HUES48 (cell line): Measurements from ENCODE around the gene MCF2L2.
"Not testable (repeated sequence)": the region's sequence is repeated elsewhere in the genome, so short reads cannot be mapped to it uniquely, and the experiment has no call there.

Experiments
- H3K27ac ChIP-seq: one replicate; pipeline ENCODE4 v1.7.0; 2013; ENCODE audit warnings: low read depth, low read length, inconsistent platforms
- H3K27me3 ChIP-seq: 2 replicates; pipeline ENCODE4 v1.6.1; 2013; ENCODE audit warnings: mild to moderate bottlenecking, low read length; ENCODE audit not compliant: control insufficient read depth, insufficient read depth
- H3K36me3 ChIP-seq: 2 replicates; pipeline ENCODE4 v1.6.1; 2013; ENCODE audit warnings: low read length; ENCODE audit not compliant: control insufficient read depth, insufficient read depth
- H3K4me1 ChIP-seq: 2 replicates; pipeline ENCODE4 v1.6.1; 2013; ENCODE audit warnings: mild to moderate bottlenecking, low read length; ENCODE audit not compliant: control insufficient read depth, insufficient read depth
- H3K4me3 ChIP-seq: 2 replicates; pipeline ENCODE4 v1.5.1; 2013; ENCODE audit warnings: mild to moderate bottlenecking, low read depth, low read length
- H3K9ac ChIP-seq: 2 replicates; pipeline ENCODE4 v1.6.1; 2013; ENCODE audit warnings: mild to moderate bottlenecking, low read depth, low read length, moderate library complexity
- H3K9me3 ChIP-seq: 2 replicates; pipeline ENCODE4 v1.6.1; 2013; ENCODE audit warnings: low read length; ENCODE audit not compliant: control insufficient read depth, insufficient read depth

MCF2L2 gene

DNA sequence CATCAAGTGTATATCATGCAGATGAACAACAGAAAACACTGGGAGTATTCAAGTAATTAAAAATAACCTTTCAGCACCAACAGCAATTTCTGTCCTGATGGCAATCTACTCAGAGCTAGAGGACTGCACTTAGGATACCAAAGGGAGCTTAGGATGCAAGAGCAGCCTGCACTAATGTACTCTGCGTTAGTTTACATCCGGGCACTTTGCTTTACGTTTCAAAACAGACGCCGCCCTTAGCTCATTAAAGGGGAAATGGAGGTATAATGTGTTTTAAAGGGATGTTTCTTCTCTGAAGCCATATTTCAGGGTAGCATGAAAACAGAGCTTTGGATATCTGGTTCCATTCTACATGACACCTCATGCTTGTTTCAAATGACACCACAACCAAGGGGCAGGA is 189.4 kb downstream of the MCF2L2 start:
- no peaks in the 10 kb centered on the region for H3K27me3 ChIP-seq
- no peaks in the 10 kb centered on the region for H3K36me3 ChIP-seq
- H3K9ac ChIP-seq, result no peak overlapping the region
- no peaks in the 10 kb centered on the region for H3K4me1 ChIP-seq
- no peak overlapping the region for H3K27ac ChIP-seq
- H3K4me3 ChIP-seq, result no peak overlapping the region
- peaks cover 12% of the 10 kb centered on the region for H3K9me3 ChIP-seq

- Histone ChIP-seq H3K9ac (no peak overlapping the region), H3K4me1 (no peaks in the 10 kb centered on the region), H3K9me3 (no peaks in the 10 kb centered on the region), H3K4me3 (no peak overlapping the region), H3K27ac (no peak overlapping the region), H3K36me3 (no peaks in the 10 kb centered on the region), H3K27me3 (no peaks in the 10 kb centered on the region)
Observed at GRCh38 chr3:183233966-183234365, 194.5 kb downstream of the MCF2L2 start.

- H3K4me1 ChIP-seq, result no peaks in the 10 kb centered on the region
- no peak overlapping the region for H3K9ac ChIP-seq
- no peaks in the 10 kb centered on the region for H3K27me3 ChIP-seq
- no peak overlapping the region for H3K27ac ChIP-seq
- no peaks in the 10 kb centered on the region for H3K36me3 ChIP-seq
- no peaks in the 10 kb centered on the region for H3K9me3 ChIP-seq
- no peak overlapping the region for H3K4me3 ChIP-seq
Observed at GRCh38 chr3:183230826-183231225, 197.6 kb downstream of the MCF2L2 start.

- not testable (repeated sequence) for H3K36me3 ChIP-seq, H3K27me3 ChIP-seq, H3K9ac ChIP-seq, H3K9me3 ChIP-seq, H3K4me1 ChIP-seq, H3K27ac ChIP-seq, H3K4me3 ChIP-seq
Observed at GRCh38 chr3:183230251-183230650, 198.2 kb downstream of the MCF2L2 start.

- H3K4me1 ChIP-seq, result no peaks in the 10 kb centered on the region
Observed at GRCh38 chr3:183229178-183229577, 199.2 kb downstream of the MCF2L2 start.

GRCh38 chr3:183227586-183227985 is 200.8 kb downstream of the MCF2L2 start:
- no peaks in the 10 kb centered on the region for H3K4me1 ChIP-seq
- H3K27me3 ChIP-seq, result no peaks in the 10 kb centered on the region
- no peak overlapping the region for H3K27ac ChIP-seq
- no peaks in the 10 kb centered on the region for H3K36me3 ChIP-seq
- H3K4me3 ChIP-seq, result no peak overlapping the region
- H3K9me3 ChIP-seq, result no peaks in the 10 kb centered on the region
- H3K9ac ChIP-seq, result no peak overlapping the region

More at GRCh38 chr3:183229178-183229577, 199.2 kb downstream of the MCF2L2 start:
- Histone ChIP-seq H3K4me3 (no peak overlapping the region), H3K9ac (no peak overlapping the region), H3K36me3 (no peaks in the 10 kb centered on the region), H3K27me3 (no peaks in the 10 kb centered on the region), H3K9me3 (no peaks in the 10 kb centered on the region), H3K27ac (no peak overlapping the region)

DNA sequence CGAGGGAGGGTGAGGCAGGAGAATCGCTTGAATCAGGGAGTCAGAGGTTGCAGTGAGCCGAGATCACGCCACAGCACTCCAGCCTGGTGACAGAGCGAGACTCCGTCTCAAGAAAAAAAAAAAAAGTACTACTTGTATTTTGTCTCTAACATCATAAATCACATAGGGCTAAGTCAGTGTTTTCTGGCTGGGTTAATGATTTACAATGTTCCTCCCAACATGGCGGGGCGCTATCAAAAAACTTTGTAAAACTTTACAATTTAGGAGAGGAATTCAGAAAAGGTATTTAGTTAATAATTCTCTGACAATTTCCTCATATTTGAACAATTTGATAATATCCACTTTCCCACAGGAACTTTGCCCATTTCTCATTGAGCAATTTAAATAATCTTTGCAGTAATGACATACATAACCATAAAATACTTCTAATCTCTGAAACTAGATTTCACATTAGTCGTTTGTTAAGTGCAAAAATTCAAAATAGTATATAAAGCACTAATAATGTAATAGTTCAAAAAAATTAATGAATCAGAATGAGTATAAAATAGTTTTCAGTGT is 202.0 kb downstream of the MCF2L2 start:
- no peaks in the 10 kb centered on the region for H3K36me3 ChIP-seq
- H3K27me3 ChIP-seq, result no peaks in the 10 kb centered on the region
- H3K4me1 ChIP-seq, result no peaks in the 10 kb centered on the region
- no peak overlapping the region for H3K4me3 ChIP-seq
- no peaks in the 10 kb centered on the region for H3K9me3 ChIP-seq
- no peak overlapping the region for H3K9ac ChIP-seq
- H3K27ac ChIP-seq, result no peak overlapping the region

DNA sequence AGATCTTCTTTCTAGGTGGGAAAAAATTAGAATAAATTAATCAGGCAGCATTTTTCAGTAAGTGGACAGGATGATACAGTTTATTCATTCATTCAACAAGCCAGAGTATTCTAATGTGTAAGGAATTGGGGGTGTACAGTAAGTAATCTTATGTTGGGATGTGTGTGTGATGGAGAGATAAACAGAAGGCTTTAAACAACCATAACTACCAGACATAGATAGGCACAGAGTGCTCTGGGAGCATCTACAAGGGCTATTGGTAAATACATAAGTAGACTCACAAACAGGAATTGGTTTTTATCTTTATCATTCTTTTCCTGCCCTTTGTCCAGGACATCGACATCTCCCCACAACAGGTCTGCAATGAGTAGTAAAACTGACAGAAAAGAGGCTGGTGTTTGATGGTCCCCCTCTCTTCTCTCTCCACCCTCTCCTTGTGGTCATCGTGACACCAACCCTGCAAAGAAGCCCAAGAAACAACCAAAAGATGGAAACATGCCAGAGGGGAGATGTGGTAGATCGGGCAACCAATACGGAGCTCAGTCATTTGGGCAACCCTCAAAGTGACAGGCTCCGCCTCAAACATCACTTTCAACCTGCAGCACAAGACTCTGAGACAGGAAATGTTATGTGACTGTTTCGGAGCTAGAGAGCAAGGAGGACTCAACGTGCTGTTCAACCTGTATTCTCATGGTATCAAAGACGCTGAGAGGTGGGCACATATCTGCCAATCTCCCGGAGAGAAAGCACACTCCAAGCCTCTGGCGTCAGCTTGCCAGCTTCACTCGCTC is 204.0 kb downstream of the MCF2L2 start:
- H3K27ac ChIP-seq, result no peak overlapping the region
- H3K4me3 ChIP-seq, result no peak overlapping the region
- no peaks in the 10 kb centered on the region for H3K9me3 ChIP-seq
- H3K4me1 ChIP-seq, result no peaks in the 10 kb centered on the region
- H3K9ac ChIP-seq, result no peak overlapping the region
- H3K27me3 ChIP-seq, result no peaks in the 10 kb centered on the region
- H3K36me3 ChIP-seq, result no peaks in the 10 kb centered on the region

- Histone ChIP-seq H3K36me3 (no peaks in the 10 kb centered on the region), H3K4me3 (no peak overlapping the region), H3K27ac (no peak overlapping the region), H3K27me3 (no peaks in the 10 kb centered on the region), H3K9ac (no peak overlapping the region), H3K9me3 (no peaks in the 10 kb centered on the region), H3K4me1 (no peaks in the 10 kb centered on the region)
Observed at GRCh38 chr3:183222631-183223235, 205.7 kb downstream of the MCF2L2 start.

- no peaks in the 10 kb centered on the region for H3K4me1 ChIP-seq
- H3K27ac ChIP-seq, result no peak overlapping the region
- no peak overlapping the region for H3K9ac ChIP-seq
- no peaks in the 10 kb centered on the region for H3K27me3 ChIP-seq
- no peaks in the 10 kb centered on the region for H3K36me3 ChIP-seq
- no peaks in the 10 kb centered on the region for H3K9me3 ChIP-seq
- H3K4me3 ChIP-seq, result no peak overlapping the region
Observed at GRCh38 chr3:183220828-183221227, 207.6 kb downstream of the MCF2L2 start.

- H3K9me3 ChIP-seq, result no peaks in the 10 kb centered on the region
- no peaks in the 10 kb centered on the region for H3K36me3 ChIP-seq
- H3K4me1 ChIP-seq, result no peaks in the 10 kb centered on the region
- H3K27me3 ChIP-seq, result no peaks in the 10 kb centered on the region
- no peak overlapping the region for H3K4me3 ChIP-seq
- H3K9ac ChIP-seq, result no peak overlapping the region
- no peak overlapping the region for H3K27ac ChIP-seq
Observed at GRCh38 chr3:183218826-183219225, 209.6 kb downstream of the MCF2L2 start.
